Kidney epithelial cell (primary cell): ENCODE data around the gene LILRB3. TPM values are rescaled to one million over a fixed set of nuclear protein-coding genes. Genes with fewer than 3 reads are reported as not detected.
A peak's percentile ranks its signal among the peaks of the same experiment; 100 is the strongest.
"Not testable (repeated sequence)": the region's sequence is repeated elsewhere in the genome, so short reads cannot be mapped to it uniquely, and the experiment has no call there.

Experiments used
- DNase-seq: peaks from one replicate; pipeline ENCODE4 v3.0.0-alpha.2; 2010; ENCODE audit warnings: low read depth
- H3K27me3 ChIP-seq: 2 replicates; pipeline ENCODE4 v1.6.0; 2011; ENCODE audit warnings: low read length; ENCODE audit not compliant: control insufficient read depth, insufficient read depth
- H3K36me3 ChIP-seq: 2 replicates; pipeline ENCODE4 v1.5.1; 2011; ENCODE audit warnings: low read length; ENCODE audit not compliant: control insufficient read depth, insufficient read depth
- H3K4me3 ChIP-seq: 2 replicates; pipeline ENCODE4 v1.5.1; 2011; ENCODE audit warnings: low read depth, mild to moderate bottlenecking, control low read depth, low read length
- total RNA-seq: library from RNA; depleted of rRNA; stranded (reverse); fragments of >200 nt; gene quantifications from 2 replicates; pipeline ENCODE4 v1.2.3, GENCODE V29; 2015
- TF ChIP-seq, protein P1 (sequence below): IDR thresholded peaks from 2 replicates; pipeline ENCODE4 v1.5.1; 2011; ENCODE audit warnings: mild to moderate bottlenecking, moderate library complexity, low read length, control low read depth, inconsistent platforms; ENCODE audit not compliant: insufficient read depth, poor library complexity, severe bottlenecking

LILRB3 gene
- total RNA-seq, result 0.50 TPM in 1 of 2 replicates, not detected in the other

- not testable (repeated sequence) for H3K36me3 ChIP-seq, DNase-seq, H3K4me3 ChIP-seq
- H3K27me3 ChIP-seq, result peaks cover 15% of the 10 kb centered on the region
Observed at GRCh38 chr19:54222474-54223276, at the start of gene LILRB3. Gene LILRB3 (minus strand): TSS chr19:54223007. CDS start chr19:54222976, 31 bp downstream.

DNA sequence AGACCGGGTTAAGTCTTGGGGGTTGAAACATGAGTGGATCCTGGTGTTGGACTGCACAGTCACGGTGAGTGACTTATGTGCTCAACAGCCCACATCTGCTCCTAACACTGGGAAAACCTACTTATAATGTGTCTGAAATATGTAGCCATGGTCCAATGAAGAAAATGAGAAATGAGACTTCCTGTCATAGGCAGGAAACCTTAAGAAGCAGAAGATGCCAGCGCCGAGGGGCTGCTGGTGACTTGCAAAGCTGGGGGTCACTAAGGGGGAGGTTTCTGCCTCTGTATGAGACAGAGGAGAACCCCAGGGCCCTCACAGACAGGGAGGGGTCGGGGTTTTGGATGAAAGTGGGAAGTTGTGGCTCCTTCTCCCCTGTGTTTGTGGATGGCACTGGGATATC, 49.4 kb upstream of the LILRB3 start:
- H3K27me3 ChIP-seq, H3K36me3 ChIP-seq, DNase-seq, H3K4me3 ChIP-seq: not testable (repeated sequence)

GRCh38 chr19:54271587-54271986, 48.8 kb upstream of the LILRB3 start:
- H3K36me3 ChIP-seq, DNase-seq, H3K27me3 ChIP-seq, H3K4me3 ChIP-seq: not testable (repeated sequence)

DNA sequence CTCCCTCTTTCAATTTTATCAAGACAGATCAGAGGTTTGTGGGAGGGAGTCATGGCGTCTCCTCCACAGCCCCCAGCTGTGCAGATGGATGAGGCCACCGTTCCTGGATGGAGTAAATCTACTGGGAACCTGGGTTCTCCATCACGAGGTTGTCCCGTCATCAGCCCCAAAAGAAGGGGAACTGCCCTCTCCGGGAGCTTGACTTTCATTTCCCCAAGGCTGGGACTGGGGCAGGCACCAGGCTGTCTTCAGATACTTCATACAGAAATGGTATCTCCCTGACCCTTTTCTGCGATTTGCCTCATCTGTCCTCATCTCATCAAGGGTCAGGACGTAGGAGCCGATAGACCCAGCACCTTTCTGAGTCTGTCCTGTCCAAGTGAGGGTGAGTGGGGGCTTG, 48.3 kb upstream of the LILRB3 start:
- Histone ChIP-seq H3K27me3 (peaks cover 2% of the 10 kb centered on the region), H3K36me3 (no peaks in the 10 kb centered on the region), H3K4me3 (no peak overlapping the region)
- TF ChIP-seq, protein P1, sequence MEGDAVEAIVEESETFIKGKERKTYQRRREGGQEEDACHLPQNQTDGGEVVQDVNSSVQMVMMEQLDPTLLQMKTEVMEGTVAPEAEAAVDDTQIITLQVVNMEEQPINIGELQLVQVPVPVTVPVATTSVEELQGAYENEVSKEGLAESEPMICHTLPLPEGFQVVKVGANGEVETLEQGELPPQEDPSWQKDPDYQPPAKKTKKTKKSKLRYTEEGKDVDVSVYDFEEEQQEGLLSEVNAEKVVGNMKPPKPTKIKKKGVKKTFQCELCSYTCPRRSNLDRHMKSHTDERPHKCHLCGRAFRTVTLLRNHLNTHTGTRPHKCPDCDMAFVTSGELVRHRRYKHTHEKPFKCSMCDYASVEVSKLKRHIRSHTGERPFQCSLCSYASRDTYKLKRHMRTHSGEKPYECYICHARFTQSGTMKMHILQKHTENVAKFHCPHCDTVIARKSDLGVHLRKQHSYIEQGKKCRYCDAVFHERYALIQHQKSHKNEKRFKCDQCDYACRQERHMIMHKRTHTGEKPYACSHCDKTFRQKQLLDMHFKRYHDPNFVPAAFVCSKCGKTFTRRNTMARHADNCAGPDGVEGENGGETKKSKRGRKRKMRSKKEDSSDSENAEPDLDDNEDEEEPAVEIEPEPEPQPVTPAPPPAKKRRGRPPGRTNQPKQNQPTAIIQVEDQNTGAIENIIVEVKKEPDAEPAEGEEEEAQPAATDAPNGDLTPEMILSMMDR, result no peak
- no peak for DNase-seq

DNA sequence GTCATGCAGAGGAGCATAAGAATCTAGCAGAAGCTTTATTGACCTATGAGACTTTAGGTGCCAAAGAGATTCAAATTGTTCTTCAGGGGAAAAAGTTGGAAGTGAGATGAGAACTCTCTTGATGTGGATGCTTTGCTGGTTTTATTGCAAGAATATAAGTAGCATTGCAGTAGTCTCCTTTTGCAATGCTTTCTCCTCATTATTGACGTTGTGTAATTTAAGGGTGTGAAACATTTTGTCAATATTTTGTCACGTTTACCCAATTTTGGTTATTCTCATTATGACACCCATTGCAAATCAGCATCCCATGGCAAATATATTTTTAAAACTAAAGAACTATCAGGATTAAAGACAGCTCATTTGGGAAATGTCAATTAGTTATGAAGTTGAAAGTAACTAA, 46.1 kb upstream of the LILRB3 start:
- no peak for DNase-seq
- Histone ChIP-seq H3K36me3 (no peaks in the 10 kb centered on the region), H3K27me3 (no peaks in the 10 kb centered on the region), H3K4me3 (no peak overlapping the region)
- TF ChIP-seq, protein P1, result no peak

DNA sequence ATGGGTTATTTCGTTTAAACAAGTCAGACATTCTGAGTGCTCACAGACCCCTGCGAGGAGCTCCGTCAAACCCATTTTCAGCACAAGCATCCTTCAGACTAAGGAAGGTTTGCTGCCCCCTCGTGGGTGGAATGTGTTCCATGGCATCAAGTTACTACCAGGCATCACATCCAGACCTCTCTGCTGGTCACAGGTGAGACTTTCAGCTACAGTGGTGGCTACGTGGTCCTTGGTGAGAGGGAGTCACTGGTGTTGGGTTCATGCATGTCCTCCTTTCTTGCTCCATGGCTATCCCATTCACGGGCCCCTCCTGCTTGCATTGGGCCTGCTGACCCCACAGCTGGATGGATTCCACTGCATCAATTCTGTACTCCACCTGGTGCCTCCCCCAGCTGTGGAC, 43.3 kb upstream of the LILRB3 start:
- DNase-seq, result peak; percentile 32
- Histone ChIP-seq H3K36me3 (no peaks in the 10 kb centered on the region), H3K4me3 (no peak overlapping the region), H3K27me3 (no peaks in the 10 kb centered on the region)
- TF ChIP-seq, protein P1, result peak; percentile 66

- no peak overlapping the region for H3K4me3 ChIP-seq
- H3K36me3 ChIP-seq, result no peaks in the 10 kb centered on the region
- no peaks in the 10 kb centered on the region for H3K27me3 ChIP-seq
- TF ChIP-seq, protein P1, result no peak
- no peak for DNase-seq
Observed at GRCh38 chr19:54262470-54262869, 39.7 kb upstream of the LILRB3 start.
